DOHH2 (cell line): ENCODE results near the gene YWHAE.
"Not testable (repeated sequence)": the region's sequence is repeated elsewhere in the genome, so short reads cannot be mapped to it uniquely, and the experiment has no call there.

ENCODE experiments used
- H3F3A ChIP-seq: fragments of 200-600 bp; sonication (generic), shearing (Covaris generic); 2 replicates; pipeline ENCODE4 v1.6.0; 2016; ENCODE audit warnings: antibody characterized with exemption, mild to moderate bottlenecking; ENCODE audit not compliant: control insufficient read depth, insufficient read depth
- H3K27ac ChIP-seq: fragments of 200-600 bp; sonication (generic); 2 replicates; pipeline ENCODE4 v1.5.1; 2014; ENCODE audit warnings: low read depth, mild to moderate bottlenecking, low read length, moderate library complexity
- H3K27me3 ChIP-seq: fragments of 200-600 bp; sonication (generic); 2 replicates; pipeline ENCODE4 v1.6.1; 2014; ENCODE audit warnings: mild to moderate bottlenecking, low read length, mixed read lengths; ENCODE audit not compliant: control insufficient read depth
- H3K36me3 ChIP-seq: fragments of 200-600 bp; sonication (generic); 2 replicates; pipeline ENCODE4 v1.6.1; 2014; ENCODE audit warnings: mild to moderate bottlenecking, low read length, moderate library complexity, mixed read lengths; ENCODE audit not compliant: control insufficient read depth
- H3K4me1 ChIP-seq: fragments of 200-600 bp; sonication (generic); 2 replicates; pipeline ENCODE4 v1.6.1; 2014; ENCODE audit warnings: mild to moderate bottlenecking, low read length, mixed read lengths; ENCODE audit not compliant: control insufficient read depth
- H3K4me2 ChIP-seq: fragments of 200-600 bp; sonication (generic); 2 replicates; pipeline ENCODE4 v1.6.0; 2014; ENCODE audit warnings: mild to moderate bottlenecking, low read length, moderate library complexity
- H3K4me3 ChIP-seq: fragments of 200-600 bp; sonication (generic); 2 replicates; pipeline ENCODE4 v1.5.1; 2014; ENCODE audit warnings: mild to moderate bottlenecking, low read length, mixed read lengths
- H3K79me2 ChIP-seq: fragments of 200-600 bp; sonication (generic); 2 replicates; pipeline ENCODE4 v1.6.1; 2014; ENCODE audit warnings: mild to moderate bottlenecking, low read length, mixed read lengths; ENCODE audit not compliant: control insufficient read depth
- H3K9me2 ChIP-seq: fragments of 200-600 bp; sonication (generic); replicated peaks from 2 replicates; pipeline ENCODE4 v1.6.1; 2014; ENCODE audit warnings: mild to moderate bottlenecking, low read length, mixed read lengths; ENCODE audit not compliant: control insufficient read depth
- H3K9me3 ChIP-seq: fragments of 200-600 bp; sonication (generic); 2 replicates; pipeline ENCODE4 v1.6.1; 2014; ENCODE audit warnings: antibody characterized with exemption, low read length, mixed read lengths; ENCODE audit not compliant: control insufficient read depth, insufficient read depth
- H4K20me1 ChIP-seq: fragments of 200-600 bp; sonication (generic); 2 replicates; pipeline ENCODE4 v1.6.0; 2014; ENCODE audit warnings: low read depth, mild to moderate bottlenecking, antibody characterized with exemption, low read length, moderate library complexity; ENCODE audit not compliant: control insufficient read depth, insufficient read depth
- CTCF ChIP-seq: fragments of 200-600 bp; sonication (generic); IDR thresholded peaks from one replicate; pipeline ENCODE4 v1.5.1; 2014; ENCODE audit warnings: antibody characterized with exemption, mild to moderate bottlenecking, low read depth, low read length; ENCODE audit not compliant: poor library complexity, severe bottlenecking
- EZH2phosphoT487 ChIP-seq: fragments of 200-600 bp; sonication (generic); IDR thresholded peaks from 2 replicates; pipeline ENCODE4 v1.6.1; 2017; ENCODE audit warnings: borderline replicate concordance, mild to moderate bottlenecking, antibody characterized with exemption, low read length, moderate library complexity, mixed read lengths

YWHAE gene

GRCh38 chr17:1379208-1379929 lies 20.7 kb downstream of the YWHAE start:
- H3K4me1 ChIP-seq = peaks cover 91% of the 10 kb centered on the region
- peak overlapping the region; percentile 17 for H3K4me2 ChIP-seq
- peaks cover 100% of the 10 kb centered on the region for H3K79me2 ChIP-seq
- no peaks in the 10 kb centered on the region for H3K27me3 ChIP-seq
- peaks cover 79% of the 10 kb centered on the region for H4K20me1 ChIP-seq
- H3K9me2 ChIP-seq = no peaks in the 10 kb centered on the region
- peaks cover 78% of the 10 kb centered on the region for H3K36me3 ChIP-seq
- H3K4me3 ChIP-seq = 0 out of 2 replicates have a peak overlapping the region, but pooled peaks have one; percentile 8
- no peaks in the 10 kb centered on the region for H3K9me3 ChIP-seq
- TF ChIP-seq EZH2phosphoT487 (no peak), CTCF (no peak)
- peak overlapping the region; percentile 12; the same call in 1 of the 2 replicates for H3K27ac ChIP-seq
- peaks cover 24% of the 10 kb centered on the region for H3F3A ChIP-seq

- H3K9me3 ChIP-seq, H3K27me3 ChIP-seq, H3K9me2 ChIP-seq, H3K27ac ChIP-seq: not testable (repeated sequence)
- Histone ChIP-seq H3K4me2 (peak overlapping the region; percentile 17), H3K4me1 (peaks cover 93% of the 10 kb centered on the region), H3K79me2 (peaks cover 100% of the 10 kb centered on the region), H4K20me1 (peaks cover 81% of the 10 kb centered on the region), H3K4me3 (peak overlapping the region; percentile 4; the same call in 1 of the 2 replicates), H3K36me3 (peaks cover 83% of the 10 kb centered on the region), H3F3A (peaks cover 30% of the 10 kb centered on the region)
Observed at GRCh38 chr17:1378476-1378860, 21.6 kb downstream of the YWHAE start.

GRCh38 chr17:1377334-1377733 lies 22.7 kb downstream of the YWHAE start:
- Histone ChIP-seq H3K9me3 (no peaks in the 10 kb centered on the region), H3K4me3 (peak overlapping the region; percentile 9; the same call in 1 of the 2 replicates), H3K27me3 (no peaks in the 10 kb centered on the region), H3K79me2 (peaks cover 100% of the 10 kb centered on the region), H3K9me2 (no peaks in the 10 kb centered on the region), H3F3A (peaks cover 33% of the 10 kb centered on the region), H3K27ac (peak overlapping the region; percentile 13; the same call in 1 of the 2 replicates), H4K20me1 (peaks cover 88% of the 10 kb centered on the region), H3K4me2 (peak overlapping the region; percentile 17), H3K36me3 (peaks cover 90% of the 10 kb centered on the region), H3K4me1 (peaks cover 90% of the 10 kb centered on the region)
- TF ChIP-seq EZH2phosphoT487 (no peak), CTCF (no peak)

GRCh38 chr17:1376061-1376460 lies 24.0 kb downstream of the YWHAE start:
- no peaks in the 10 kb centered on the region for H3K9me2 ChIP-seq
- peaks cover 89% of the 10 kb centered on the region for H3K4me1 ChIP-seq
- H3K27me3 ChIP-seq = no peaks in the 10 kb centered on the region
- TF ChIP-seq CTCF (no peak), EZH2phosphoT487 (no peak)
- peak overlapping the region; percentile 17 for H3K4me2 ChIP-seq
- H3F3A ChIP-seq = peaks cover 35% of the 10 kb centered on the region
- 0 out of 2 replicates have a peak overlapping the region, but pooled peaks have one; percentile 11 for H3K4me3 ChIP-seq
- H3K36me3 ChIP-seq = peaks cover 94% of the 10 kb centered on the region
- no peaks in the 10 kb centered on the region for H3K9me3 ChIP-seq
- peak overlapping the region; percentile 13; the same call in 1 of the 2 replicates for H3K27ac ChIP-seq
- H3K79me2 ChIP-seq = peaks cover 100% of the 10 kb centered on the region
- H4K20me1 ChIP-seq = peaks cover 89% of the 10 kb centered on the region
